Uterus (tissue), 2 donors: ENCODE data around the gene BTBD6.

Experiments
- POLR2A ChIP-seq, 2 donors: fragments of 450-650 bp; IDR thresholded peaks; one replicate each; pipeline ENCODE4 v1.6.1; 2016; ENCODE audit warnings: antibody characterized with exemption in 2 of 2, mild to moderate bottlenecking in 1 of 2, moderate library complexity in 1 of 2
- TF ChIP-seq, protein P1 (sequence below), 4 experiments: fragments of 200-600 bp in 2 of 4; fragments of 450-650 bp in 2 of 4; sonication (generic) in 2 of 4; IDR thresholded peaks; one replicate each; pipeline ENCODE4 v1.5.1; 2016 to 2019; ENCODE audit warnings: antibody characterized with exemption in 4 of 4, mild to moderate bottlenecking in 2 of 4, moderate library complexity in 1 of 4

DNA sequence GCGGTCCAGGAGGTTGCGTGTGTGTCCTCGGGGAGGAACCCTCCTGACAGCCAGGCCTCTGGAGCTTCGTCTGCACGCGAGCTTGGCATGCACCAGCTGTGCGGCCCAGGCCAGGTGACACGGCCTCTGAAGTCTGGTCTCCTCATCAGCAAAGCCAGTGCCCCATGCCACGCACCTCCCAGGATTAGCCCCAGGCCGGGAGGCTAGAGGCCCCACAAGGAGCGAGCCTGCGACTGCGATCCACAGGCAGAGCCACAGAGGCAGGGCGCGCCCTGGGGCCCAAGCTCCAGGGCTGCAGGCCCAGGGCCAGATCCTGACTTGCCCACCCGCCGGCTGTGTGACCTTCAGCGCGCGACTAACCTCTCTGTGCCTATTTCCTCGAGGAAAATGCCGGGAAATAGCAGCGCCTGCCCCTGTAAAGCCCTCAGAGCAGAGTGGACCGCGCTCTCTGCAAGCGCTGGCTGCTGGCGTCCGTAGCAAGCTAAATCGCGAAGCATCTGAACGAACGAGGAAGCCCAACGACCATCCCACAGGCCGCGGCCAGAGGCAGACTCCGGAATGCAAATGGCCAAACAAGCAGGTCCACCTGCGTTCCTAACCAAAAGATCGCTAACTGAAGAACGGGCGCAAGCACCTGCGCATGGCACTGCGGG, 492 bp upstream of the BTBD6 start:
- TF ChIP-seq, protein P1, sequence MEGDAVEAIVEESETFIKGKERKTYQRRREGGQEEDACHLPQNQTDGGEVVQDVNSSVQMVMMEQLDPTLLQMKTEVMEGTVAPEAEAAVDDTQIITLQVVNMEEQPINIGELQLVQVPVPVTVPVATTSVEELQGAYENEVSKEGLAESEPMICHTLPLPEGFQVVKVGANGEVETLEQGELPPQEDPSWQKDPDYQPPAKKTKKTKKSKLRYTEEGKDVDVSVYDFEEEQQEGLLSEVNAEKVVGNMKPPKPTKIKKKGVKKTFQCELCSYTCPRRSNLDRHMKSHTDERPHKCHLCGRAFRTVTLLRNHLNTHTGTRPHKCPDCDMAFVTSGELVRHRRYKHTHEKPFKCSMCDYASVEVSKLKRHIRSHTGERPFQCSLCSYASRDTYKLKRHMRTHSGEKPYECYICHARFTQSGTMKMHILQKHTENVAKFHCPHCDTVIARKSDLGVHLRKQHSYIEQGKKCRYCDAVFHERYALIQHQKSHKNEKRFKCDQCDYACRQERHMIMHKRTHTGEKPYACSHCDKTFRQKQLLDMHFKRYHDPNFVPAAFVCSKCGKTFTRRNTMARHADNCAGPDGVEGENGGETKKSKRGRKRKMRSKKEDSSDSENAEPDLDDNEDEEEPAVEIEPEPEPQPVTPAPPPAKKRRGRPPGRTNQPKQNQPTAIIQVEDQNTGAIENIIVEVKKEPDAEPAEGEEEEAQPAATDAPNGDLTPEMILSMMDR (IDR thresholded peaks at IDR 0.05), result no peak
- TF ChIP-seq POLR2A (IDR thresholded peaks at IDR 0.05), result no peak
